22Rv1 (cell line): ENCODE data around the gene CNIH3.

Experiments
- ZFX ChIP-seq: fragments of 450-650 bp; IDR thresholded peaks from 2 replicates; pipeline ENCODE4 v1.6.1; 2017; ENCODE audit warnings: antibody characterized with exemption, borderline replicate concordance
- TF ChIP-seq, protein P1 (sequence below): fragments of 450-650 bp; IDR thresholded peaks from 2 replicates; pipeline ENCODE4 v1.5.1; 2017; ENCODE audit warnings: mild to moderate bottlenecking

DNA sequence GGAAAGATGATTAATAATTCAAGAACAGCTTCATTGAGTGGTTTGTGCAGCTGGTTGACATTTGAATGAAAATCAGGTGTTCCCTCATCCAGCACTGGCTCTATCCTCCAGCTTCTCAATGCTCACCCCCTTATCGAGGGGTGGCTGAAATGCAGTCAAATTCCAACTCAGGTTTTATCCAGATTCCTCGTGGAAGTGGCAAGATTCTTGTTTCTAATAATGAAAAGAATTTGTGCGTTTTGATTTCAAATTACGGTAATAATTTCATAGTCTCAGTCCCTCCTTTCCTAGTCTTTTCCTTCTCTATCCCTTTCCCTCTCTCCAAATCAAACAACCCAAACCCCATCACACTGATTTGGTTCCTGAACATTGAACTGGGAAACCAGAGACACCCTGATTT is 3.1 kb downstream of the CNIH3 start:
- TF ChIP-seq, protein P1, sequence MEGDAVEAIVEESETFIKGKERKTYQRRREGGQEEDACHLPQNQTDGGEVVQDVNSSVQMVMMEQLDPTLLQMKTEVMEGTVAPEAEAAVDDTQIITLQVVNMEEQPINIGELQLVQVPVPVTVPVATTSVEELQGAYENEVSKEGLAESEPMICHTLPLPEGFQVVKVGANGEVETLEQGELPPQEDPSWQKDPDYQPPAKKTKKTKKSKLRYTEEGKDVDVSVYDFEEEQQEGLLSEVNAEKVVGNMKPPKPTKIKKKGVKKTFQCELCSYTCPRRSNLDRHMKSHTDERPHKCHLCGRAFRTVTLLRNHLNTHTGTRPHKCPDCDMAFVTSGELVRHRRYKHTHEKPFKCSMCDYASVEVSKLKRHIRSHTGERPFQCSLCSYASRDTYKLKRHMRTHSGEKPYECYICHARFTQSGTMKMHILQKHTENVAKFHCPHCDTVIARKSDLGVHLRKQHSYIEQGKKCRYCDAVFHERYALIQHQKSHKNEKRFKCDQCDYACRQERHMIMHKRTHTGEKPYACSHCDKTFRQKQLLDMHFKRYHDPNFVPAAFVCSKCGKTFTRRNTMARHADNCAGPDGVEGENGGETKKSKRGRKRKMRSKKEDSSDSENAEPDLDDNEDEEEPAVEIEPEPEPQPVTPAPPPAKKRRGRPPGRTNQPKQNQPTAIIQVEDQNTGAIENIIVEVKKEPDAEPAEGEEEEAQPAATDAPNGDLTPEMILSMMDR = no peak
- no peak for TF ChIP-seq ZFX
